Osteocyte (in vitro differentiated cells): ENCODE results near the gene CIB4. TPM values are rescaled to one million over a fixed set of nuclear protein-coding genes. Genes with fewer than 3 reads are reported as not detected.
A peak's percentile ranks its signal among the peaks of the same experiment; 100 is the strongest.

ENCODE experiments used
- DNase-seq: peaks from one replicate; pipeline ENCODE4 v3.0.0; 2021; ENCODE audit warnings: mixed read lengths; ENCODE audit not compliant: unreplicated experiment; ENCODE audit errors: extremely low spot score
- H3K27ac Mint-ChIP-seq: one replicate; pipeline ENCODE4 v1.8.0; 2021; ENCODE audit warnings: mild to moderate bottlenecking, mixed read lengths; ENCODE audit not compliant: unreplicated experiment
- H3K27me3 Mint-ChIP-seq: one replicate; pipeline ENCODE4 v1.8.0; 2021; ENCODE audit warnings: mixed read lengths; ENCODE audit not compliant: unreplicated experiment
- H3K36me3 Mint-ChIP-seq: one replicate; pipeline ENCODE4 v1.8.0; 2021; ENCODE audit warnings: mixed read lengths; ENCODE audit not compliant: unreplicated experiment
- H3K4me1 Mint-ChIP-seq: one replicate; pipeline ENCODE4 v1.8.0; 2021; ENCODE audit warnings: mixed read lengths; ENCODE audit not compliant: unreplicated experiment
- H3K4me3 Mint-ChIP-seq: one replicate; pipeline ENCODE4 v1.8.0; 2021; ENCODE audit warnings: mild to moderate bottlenecking, moderate library complexity, mixed read lengths; ENCODE audit not compliant: unreplicated experiment
- H3K9me3 Mint-ChIP-seq: one replicate; pipeline ENCODE4 v1.8.0; 2021; ENCODE audit warnings: mixed read lengths; ENCODE audit not compliant: unreplicated experiment
- total RNA-seq: library from RNA; stranded (reverse); gene quantifications from 2 replicates; pipeline ENCODE4 v1.2.1, GENCODE V29; 2021
- TF ChIP-seq, protein P1 (sequence below): fragments of 200-600 bp; sonication (generic); IDR thresholded peaks from 2 replicates; pipeline ENCODE4 v1.5.0; 2021; ENCODE audit warnings: antibody characterized with exemption, mild to moderate bottlenecking, moderate library complexity

CIB4 gene
- total RNA-seq, 1 donor from 2014 or later: not detected

DNA sequence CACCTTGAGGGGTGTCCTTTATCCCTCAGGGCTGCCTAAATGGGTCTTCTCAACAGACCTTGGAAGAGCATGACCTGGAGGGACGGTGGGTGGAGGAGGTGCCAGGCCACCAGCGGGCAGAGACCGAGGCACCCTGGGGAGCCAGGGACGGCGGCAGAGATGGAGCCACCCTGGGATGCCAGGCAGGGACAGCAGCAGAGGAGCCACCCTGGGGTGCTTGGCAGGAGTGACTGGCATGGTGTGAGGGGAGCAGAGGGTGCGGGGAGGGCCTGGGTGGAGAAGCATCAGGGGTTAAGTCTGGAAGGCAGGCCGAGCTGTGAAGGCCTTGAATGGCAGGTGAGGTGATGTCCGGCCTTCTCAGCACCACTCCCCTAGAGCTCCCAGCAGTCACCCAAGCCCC lies 56.1 kb downstream of the CIB4 start:
- TF ChIP-seq, protein P1, sequence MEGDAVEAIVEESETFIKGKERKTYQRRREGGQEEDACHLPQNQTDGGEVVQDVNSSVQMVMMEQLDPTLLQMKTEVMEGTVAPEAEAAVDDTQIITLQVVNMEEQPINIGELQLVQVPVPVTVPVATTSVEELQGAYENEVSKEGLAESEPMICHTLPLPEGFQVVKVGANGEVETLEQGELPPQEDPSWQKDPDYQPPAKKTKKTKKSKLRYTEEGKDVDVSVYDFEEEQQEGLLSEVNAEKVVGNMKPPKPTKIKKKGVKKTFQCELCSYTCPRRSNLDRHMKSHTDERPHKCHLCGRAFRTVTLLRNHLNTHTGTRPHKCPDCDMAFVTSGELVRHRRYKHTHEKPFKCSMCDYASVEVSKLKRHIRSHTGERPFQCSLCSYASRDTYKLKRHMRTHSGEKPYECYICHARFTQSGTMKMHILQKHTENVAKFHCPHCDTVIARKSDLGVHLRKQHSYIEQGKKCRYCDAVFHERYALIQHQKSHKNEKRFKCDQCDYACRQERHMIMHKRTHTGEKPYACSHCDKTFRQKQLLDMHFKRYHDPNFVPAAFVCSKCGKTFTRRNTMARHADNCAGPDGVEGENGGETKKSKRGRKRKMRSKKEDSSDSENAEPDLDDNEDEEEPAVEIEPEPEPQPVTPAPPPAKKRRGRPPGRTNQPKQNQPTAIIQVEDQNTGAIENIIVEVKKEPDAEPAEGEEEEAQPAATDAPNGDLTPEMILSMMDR: no peak
- H3K36me3 Mint-ChIP-seq: no peaks in the 10 kb centered on the region
- DNase-seq: peak; percentile 80
- no peaks in the 10 kb centered on the region for H3K9me3 Mint-ChIP-seq
- no peak overlapping the region for H3K27ac Mint-ChIP-seq
- no peaks in the 10 kb centered on the region for H3K4me1 Mint-ChIP-seq
- H3K4me3 Mint-ChIP-seq: no peak overlapping the region
- H3K27me3 Mint-ChIP-seq: peaks cover 42% of the 10 kb centered on the region

DNA sequence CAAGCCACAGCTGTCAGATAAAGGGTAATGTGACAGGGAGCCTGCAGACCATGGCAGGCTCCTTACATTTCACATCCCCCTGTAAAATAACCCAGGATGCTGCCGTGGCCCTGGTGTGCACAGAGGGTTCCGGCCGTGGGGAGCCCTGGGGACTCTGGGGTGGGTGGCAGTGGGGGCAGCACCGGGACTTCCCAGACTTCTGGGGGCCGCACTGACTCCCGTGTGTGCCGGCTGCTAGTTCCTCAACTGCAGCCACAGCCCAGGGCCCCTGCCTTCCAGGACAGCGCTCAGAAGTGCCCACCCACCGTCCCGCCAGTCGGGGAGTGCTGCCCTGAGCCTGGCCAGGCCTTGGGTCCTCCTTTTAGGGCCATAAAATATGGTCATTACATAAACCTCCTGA lies 56.5 kb downstream of the CIB4 start:
- TF ChIP-seq, protein P1: no peak
- no peak overlapping the region for H3K27ac Mint-ChIP-seq
- no peaks in the 10 kb centered on the region for H3K9me3 Mint-ChIP-seq
- H3K4me1 Mint-ChIP-seq: no peaks in the 10 kb centered on the region
- peak; percentile 77 for DNase-seq
- H3K27me3 Mint-ChIP-seq: peaks cover 46% of the 10 kb centered on the region
- no peaks in the 10 kb centered on the region for H3K36me3 Mint-ChIP-seq
- H3K4me3 Mint-ChIP-seq: no peak overlapping the region

DNA sequence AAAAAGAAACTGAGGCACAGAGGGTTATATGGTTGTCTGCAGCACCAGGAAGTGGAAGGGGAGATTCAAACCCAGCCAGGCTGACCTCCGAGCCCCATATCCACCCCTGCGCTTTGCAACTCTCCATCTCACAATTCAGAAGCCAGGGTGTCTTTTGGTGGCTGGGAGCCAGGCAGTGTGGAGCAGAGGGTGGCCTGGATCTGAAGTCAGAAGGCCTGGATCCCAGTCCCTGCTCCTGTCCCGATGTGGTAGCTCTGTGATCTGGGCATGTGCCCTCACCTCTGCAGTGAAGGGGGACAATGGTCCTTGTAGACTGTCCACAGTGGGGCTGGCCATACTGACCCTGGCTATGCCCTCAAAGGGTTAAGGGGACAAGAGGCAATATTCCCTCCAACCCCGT lies 57.0 kb downstream of the CIB4 start:
- Mint-ChIP-seq H3K4me3 (no peak overlapping the region), H3K36me3 (no peaks in the 10 kb centered on the region), H3K9me3 (no peaks in the 10 kb centered on the region), H3K27me3 (peaks cover 50% of the 10 kb centered on the region), H3K27ac (no peak overlapping the region), H3K4me1 (no peaks in the 10 kb centered on the region)
- no peak for DNase-seq
- TF ChIP-seq, protein P1: no peak

DNA sequence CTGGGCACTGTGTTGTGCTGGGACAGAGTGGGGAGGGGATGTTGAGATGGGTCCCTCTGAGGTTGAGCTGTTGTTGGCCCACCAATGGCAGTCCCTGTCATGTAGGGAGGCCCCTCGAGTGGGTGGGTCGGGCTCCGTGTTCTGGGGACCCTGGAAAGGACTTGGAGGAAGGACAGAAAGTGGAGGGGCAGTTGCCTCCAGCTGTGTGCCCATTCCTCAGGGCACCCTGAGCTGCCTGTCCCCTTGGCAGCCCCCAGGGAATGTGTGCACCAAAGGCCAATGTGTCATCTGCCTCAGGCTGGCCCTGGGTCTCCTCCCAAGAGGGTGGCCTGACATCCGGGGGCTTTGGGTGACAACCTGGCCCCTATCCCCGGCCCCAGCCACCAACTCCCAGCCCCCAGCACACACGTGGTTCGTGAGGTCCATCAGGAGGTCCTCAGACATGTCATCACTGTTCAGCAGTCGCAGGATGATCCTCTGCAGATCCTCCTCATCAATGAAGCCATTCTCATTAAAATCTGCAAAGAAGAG lies 57.7 kb downstream of the CIB4 start:
- Mint-ChIP-seq H3K9me3 (no peaks in the 10 kb centered on the region), H3K36me3 (no peaks in the 10 kb centered on the region)

DNA sequence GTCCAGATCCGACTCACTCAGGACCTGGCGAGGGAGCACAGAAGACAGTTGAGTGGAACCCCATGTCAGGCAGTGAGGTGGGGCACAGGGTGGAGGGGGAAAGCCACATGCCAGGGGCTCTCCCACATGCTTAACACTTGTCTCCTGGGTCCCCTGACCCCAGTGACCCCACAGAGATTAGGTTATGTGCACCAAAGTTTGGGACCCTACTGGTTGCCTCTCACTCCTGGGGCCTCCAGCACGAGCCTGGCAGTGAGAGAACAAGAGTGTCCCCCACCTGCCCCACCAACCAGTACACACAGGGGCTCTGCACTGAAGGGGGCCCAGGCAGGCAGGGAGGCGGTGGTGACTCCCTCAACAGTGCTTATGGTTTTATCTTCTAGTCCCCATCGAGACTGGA lies 58.3 kb downstream of the CIB4 start:
- H3K27ac Mint-ChIP-seq: no peak overlapping the region
- H3K4me3 Mint-ChIP-seq: no peak overlapping the region
- DNase-seq: peak; percentile 75
- no peaks in the 10 kb centered on the region for H3K4me1 Mint-ChIP-seq
- no peaks in the 10 kb centered on the region for H3K9me3 Mint-ChIP-seq
- TF ChIP-seq, protein P1: no peak
- H3K36me3 Mint-ChIP-seq: no peaks in the 10 kb centered on the region
- peaks cover 52% of the 10 kb centered on the region for H3K27me3 Mint-ChIP-seq

More for the DNA sequence above, 57.7 kb downstream of the CIB4 start:
- peak; percentile 74 for DNase-seq
- Mint-ChIP-seq H3K4me3 (no peak overlapping the region), H3K4me1 (no peaks in the 10 kb centered on the region), H3K27me3 (peaks cover 52% of the 10 kb centered on the region), H3K27ac (no peak overlapping the region)
- TF ChIP-seq, protein P1: no peak
